Epithelial cell of proximal tubule (primary cell): ENCODE results near the gene ZNF487. TPM values are rescaled to one million over a fixed set of nuclear protein-coding genes. Genes with fewer than 3 reads are reported as not detected.

Experiments used
- DNase-seq: peaks from one replicate; pipeline ENCODE4 v3.0.0-alpha.2; 2011; ENCODE audit warnings: low read depth
- H3K4me3 ChIP-seq: 2 replicates; pipeline ENCODE4 v1.5.1; 2011; ENCODE audit warnings: low read depth, mild to moderate bottlenecking, low read length
- total RNA-seq: library from RNA; depleted of rRNA; stranded (reverse); fragments of >200 nt; gene quantifications from 2 replicates; pipeline ENCODE4 v1.2.3, GENCODE V29; 2015
- TF ChIP-seq, protein P1 (sequence below): conservative IDR thresholded peaks from 2 replicates; pipeline ENCODE4 v1.5.1; 2012; ENCODE audit warnings: low read depth, mild to moderate bottlenecking, low read length

Gene ZNF487
- total RNA-seq, 1 donor from 2014 or later: 0.81 TPM

DNA sequence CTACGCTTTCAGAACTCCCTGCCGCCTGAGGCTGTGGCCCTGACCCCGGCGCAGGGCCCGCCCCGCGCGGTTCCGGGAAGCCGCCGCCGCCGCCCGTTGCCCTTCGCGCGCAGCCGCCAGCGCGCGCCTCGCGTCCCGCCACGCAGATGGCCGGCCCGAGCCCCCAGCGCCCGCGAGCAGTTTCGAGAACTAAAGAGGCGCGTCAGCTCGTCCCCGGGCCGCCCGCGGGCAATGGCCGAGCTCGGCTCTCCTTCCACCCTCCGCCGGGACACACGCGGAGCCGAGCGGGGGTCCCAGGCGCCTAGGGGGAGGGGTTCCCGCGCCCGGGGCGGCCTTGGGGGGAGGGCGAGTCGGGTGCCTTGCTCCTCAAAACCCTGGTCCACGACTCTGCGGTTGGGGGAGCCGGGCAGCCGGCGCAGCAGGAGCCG lies 29.7 kb upstream of the ZNF487 start:
- no peak for DNase-seq
- H3K4me3 ChIP-seq: peak overlapping the region; percentile 92
- TF ChIP-seq, protein P1, sequence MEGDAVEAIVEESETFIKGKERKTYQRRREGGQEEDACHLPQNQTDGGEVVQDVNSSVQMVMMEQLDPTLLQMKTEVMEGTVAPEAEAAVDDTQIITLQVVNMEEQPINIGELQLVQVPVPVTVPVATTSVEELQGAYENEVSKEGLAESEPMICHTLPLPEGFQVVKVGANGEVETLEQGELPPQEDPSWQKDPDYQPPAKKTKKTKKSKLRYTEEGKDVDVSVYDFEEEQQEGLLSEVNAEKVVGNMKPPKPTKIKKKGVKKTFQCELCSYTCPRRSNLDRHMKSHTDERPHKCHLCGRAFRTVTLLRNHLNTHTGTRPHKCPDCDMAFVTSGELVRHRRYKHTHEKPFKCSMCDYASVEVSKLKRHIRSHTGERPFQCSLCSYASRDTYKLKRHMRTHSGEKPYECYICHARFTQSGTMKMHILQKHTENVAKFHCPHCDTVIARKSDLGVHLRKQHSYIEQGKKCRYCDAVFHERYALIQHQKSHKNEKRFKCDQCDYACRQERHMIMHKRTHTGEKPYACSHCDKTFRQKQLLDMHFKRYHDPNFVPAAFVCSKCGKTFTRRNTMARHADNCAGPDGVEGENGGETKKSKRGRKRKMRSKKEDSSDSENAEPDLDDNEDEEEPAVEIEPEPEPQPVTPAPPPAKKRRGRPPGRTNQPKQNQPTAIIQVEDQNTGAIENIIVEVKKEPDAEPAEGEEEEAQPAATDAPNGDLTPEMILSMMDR: no peak

DNA sequence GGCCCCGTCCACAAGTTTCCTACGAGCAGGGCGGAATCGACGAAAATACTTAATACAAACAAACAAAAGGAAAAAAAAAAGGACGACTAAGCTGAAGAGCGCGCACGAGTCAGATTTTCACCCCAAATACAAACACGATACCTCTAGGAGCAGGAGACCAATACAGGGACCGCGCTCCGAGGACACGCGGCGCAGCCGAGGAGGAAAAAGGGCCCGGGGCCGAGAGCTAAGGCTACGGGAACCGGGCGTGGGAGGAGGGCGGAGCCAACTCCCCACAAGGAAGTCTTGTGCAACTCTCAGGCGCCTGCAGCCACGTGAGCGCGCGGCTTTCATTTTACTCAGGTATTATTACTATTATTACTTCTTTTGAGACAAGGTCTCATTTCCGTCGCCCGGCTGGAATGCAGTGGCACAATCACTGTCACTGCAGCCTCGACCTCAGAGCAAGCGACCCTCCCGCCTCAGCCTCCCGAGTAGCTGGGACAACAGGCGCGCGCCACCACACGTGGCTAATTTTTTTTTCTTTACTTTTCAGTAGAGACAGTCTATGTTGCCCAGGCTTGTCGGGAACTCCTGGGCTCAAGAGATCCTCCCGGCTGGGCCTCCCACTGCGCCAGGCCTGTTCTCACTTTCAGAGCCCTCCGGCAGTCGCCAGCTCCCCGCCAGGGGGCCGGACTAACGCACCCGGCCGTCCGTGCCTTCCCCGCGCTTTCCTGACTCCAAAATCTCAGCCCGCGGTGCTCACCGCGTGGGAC lies 29.2 kb upstream of the ZNF487 start:
- DNase-seq: no peak
- H3K4me3 ChIP-seq: peak overlapping the region; percentile 92
- TF ChIP-seq, protein P1: peak; percentile 54

DNA sequence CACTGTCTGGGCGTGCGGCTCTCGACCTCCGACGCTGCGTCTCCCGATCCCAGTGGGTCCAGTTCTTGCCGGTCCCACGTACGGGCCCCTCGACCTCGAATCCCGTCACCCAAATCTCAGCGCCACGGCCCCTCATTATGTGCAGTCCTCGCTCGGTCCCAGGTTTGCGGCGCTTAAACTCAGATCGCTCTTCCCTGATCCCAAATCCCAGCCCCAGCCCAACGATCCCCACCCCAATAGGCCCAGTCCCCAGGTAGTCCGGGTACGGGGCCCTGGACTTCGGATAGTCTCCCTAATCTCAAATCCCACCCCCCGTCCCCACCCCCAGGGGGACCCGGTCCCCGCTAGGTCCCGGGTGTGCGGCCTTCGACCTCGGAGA lies 28.6 kb upstream of the ZNF487 start:
- peak overlapping the region; percentile 92 for H3K4me3 ChIP-seq
- TF ChIP-seq, protein P1: no peak
- DNase-seq: no peak

DNA sequence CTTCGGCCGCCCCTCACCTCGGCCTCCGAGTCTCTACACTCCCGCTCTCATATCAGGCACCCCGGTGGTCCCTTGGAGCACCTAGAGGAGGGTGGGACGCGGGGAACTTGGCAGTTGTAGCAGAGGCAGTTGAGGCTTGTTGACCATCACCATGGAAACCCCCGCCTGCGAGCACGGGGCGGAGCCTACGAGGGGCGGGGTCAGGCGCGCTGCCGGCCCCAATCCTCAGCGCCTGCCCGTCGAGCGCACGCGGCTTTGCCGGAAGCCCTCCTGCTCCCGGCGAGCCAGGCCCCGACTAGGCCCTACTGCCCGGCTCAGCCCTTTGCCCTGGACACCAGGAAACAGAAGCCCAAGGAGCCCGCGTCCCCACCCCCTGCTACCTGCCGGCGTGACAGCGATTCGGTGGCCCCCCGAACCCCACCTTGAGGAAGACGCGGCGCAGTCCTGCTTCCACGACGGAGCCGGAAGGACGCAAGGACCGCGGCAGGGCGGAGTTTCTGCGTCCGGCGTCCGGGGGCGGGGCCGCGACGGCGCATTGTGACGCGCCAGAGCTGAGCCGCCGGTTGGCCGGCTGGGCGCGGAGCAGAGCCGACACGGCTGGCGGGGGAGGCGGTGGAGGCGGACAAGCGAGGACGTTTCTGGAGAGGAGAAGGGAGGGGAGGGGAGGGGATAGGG lies 28.1 kb upstream of the ZNF487 start, which contains the start of gene HNRNPF:
TSS of gene HNRNPF (minus strand) at position 477 of the 675 bp plus-strand sequence. CDS start 21,302 bp downstream, outside the sequence.
- TF ChIP-seq, protein P1: no peak
- DNase-seq: no peak
- H3K4me3 ChIP-seq: peak within 1 kb of the TSS; percentile 92

DNA sequence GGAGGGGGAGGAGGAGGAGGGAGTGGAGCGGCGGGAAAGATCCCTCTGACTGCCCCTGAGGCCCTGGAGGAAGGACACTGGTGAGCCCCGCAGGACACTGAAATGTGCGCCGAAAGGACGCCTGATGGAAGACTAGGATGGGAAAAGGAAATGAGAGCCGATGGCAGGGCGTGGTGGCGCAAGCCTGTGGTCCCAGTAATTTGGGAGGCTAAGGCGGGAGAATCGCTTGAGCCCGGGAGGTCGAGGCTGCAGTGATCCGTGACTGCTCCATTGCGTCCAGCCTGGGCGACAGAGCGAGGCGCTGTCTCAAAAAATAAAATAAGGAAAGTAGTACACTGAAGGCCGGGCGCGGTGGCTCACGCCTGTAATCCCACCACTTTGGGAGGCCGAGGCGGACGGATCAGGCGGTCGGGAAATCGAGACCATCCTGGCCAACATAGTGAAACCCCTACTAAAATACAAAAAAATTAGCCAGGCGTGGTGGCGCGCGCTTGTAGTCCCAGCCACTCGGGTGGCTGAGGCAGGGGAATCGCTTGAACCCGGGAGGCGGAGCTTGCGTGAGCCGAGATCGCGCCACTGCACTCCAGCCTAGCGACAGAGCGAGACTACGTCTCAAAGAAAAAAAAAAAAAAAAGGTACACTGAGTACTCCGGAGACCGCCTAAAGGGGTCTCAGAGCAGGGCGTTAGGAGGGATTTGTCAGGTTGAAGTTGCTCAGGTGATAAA lies 27.4 kb upstream of the ZNF487 start:
- peak overlapping the region; percentile 92 for H3K4me3 ChIP-seq
- TF ChIP-seq, protein P1: no peak
- no peak for DNase-seq

DNA sequence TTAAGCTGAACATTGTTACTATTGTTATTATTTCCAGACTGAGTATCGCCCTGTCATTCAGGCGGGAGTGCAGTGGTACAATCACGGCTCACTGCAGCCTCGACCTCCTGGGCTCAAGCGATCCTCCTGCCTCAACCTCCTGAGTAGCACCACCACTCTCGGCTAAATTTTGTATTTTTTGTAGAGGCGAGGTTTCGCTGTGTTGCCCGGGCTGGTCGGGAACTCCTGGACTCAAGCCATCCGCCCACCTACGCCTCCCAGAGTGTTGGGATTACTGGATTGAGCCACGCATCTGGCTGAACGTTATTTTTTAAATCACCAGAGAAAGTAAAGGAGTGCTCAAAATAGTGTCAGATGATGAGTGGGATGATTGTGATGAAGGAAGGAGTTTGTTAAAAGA lies 26.6 kb upstream of the ZNF487 start:
- no peak for DNase-seq
- peak overlapping the region; percentile 92 for H3K4me3 ChIP-seq

More for the DNA sequence above, 26.6 kb upstream of the ZNF487 start:
- TF ChIP-seq, protein P1: no peak
